Glutamatergic neuron (in vitro differentiated cells): ENCODE measurements around the gene SLC36A4. TPM values are rescaled to one million over a fixed set of nuclear protein-coding genes. Genes with fewer than 3 reads are reported as not detected.

ENCODE experiments used
- DNase-seq: peaks from one replicate; pipeline ENCODE4 v3.0.0; 2022
- H3K27ac Mint-ChIP-seq: one replicate; pipeline ENCODE4 v1.8.0; 2020; ENCODE audit warnings: mild to moderate bottlenecking, mixed read lengths, inconsistent platforms; ENCODE audit not compliant: unreplicated experiment
- H3K27me3 Mint-ChIP-seq: one replicate; pipeline ENCODE4 v1.8.0; 2020; ENCODE audit warnings: mild to moderate bottlenecking, moderate library complexity, mixed read lengths, inconsistent platforms; ENCODE audit not compliant: unreplicated experiment
- H3K36me3 Mint-ChIP-seq: one replicate; pipeline ENCODE4 v1.8.0; 2020; ENCODE audit warnings: mild to moderate bottlenecking, mixed read lengths, inconsistent platforms; ENCODE audit not compliant: unreplicated experiment
- H3K4me1 Mint-ChIP-seq: one replicate; pipeline ENCODE4 v1.8.0; 2020; ENCODE audit warnings: mild to moderate bottlenecking, low read depth, mixed read lengths, inconsistent platforms; ENCODE audit not compliant: unreplicated experiment
- H3K4me3 Mint-ChIP-seq: one replicate; pipeline ENCODE4 v1.8.0; 2020; ENCODE audit warnings: mild to moderate bottlenecking, mixed read lengths, inconsistent platforms; ENCODE audit not compliant: unreplicated experiment
- H3K9me3 Mint-ChIP-seq: one replicate; pipeline ENCODE4 v1.8.0; 2020; ENCODE audit warnings: mild to moderate bottlenecking, moderate library complexity, mixed read lengths, inconsistent platforms; ENCODE audit not compliant: unreplicated experiment
- CTCF ChIP-seq: fragments of 200-600 bp; sonication (generic); IDR thresholded peaks from one replicate; pipeline ENCODE4 v1.5.0; 2021; ENCODE audit not compliant: partially characterized antibody, unreplicated experiment
- total RNA-seq: library from RNA; stranded (reverse); fragmentation: NEBNext Ultra II Directional; extraction: Animal tissue kit (Norgen Biotek cat#: 25700); gene quantifications from one replicate; pipeline ENCODE4 v1.2.1, GENCODE V29; 2021; ENCODE audit not compliant: unreplicated experiment

SLC36A4 gene
- total RNA-seq, 1 donor from 2014 or later = 33.1 TPM

- H3K36me3 Mint-ChIP-seq = no peaks in the 10 kb centered on the region
Measured at GRCh38 chr11:93220078-93220477, 22.3 kb upstream of the SLC36A4 start.

GRCh38 chr11:93219440-93219839 is 21.6 kb upstream of the SLC36A4 start:
- no peak overlapping the region for H3K27ac Mint-ChIP-seq
- H3K4me3 Mint-ChIP-seq = no peak overlapping the region
- H3K9me3 Mint-ChIP-seq = no peaks in the 10 kb centered on the region
- TF ChIP-seq CTCF = no peak
- H3K27me3 Mint-ChIP-seq = no peaks in the 10 kb centered on the region
- no peaks in the 10 kb centered on the region for H3K36me3 Mint-ChIP-seq
- DNase-seq = no peak
- H3K4me1 Mint-ChIP-seq = peaks cover 10% of the 10 kb centered on the region

More at GRCh38 chr11:93220078-93220477, 22.3 kb upstream of the SLC36A4 start:
- no peak overlapping the region for H3K27ac Mint-ChIP-seq
- no peak for TF ChIP-seq CTCF
- H3K27me3 Mint-ChIP-seq = no peaks in the 10 kb centered on the region
- H3K4me1 Mint-ChIP-seq = peaks cover 10% of the 10 kb centered on the region
- no peak for DNase-seq
- no peak overlapping the region for H3K4me3 Mint-ChIP-seq
- no peaks in the 10 kb centered on the region for H3K9me3 Mint-ChIP-seq

- H3K4me3 Mint-ChIP-seq = no peak overlapping the region
- H3K9me3 Mint-ChIP-seq = no peaks in the 10 kb centered on the region
- no peak for TF ChIP-seq CTCF
- DNase-seq = no peak
- peaks cover 10% of the 10 kb centered on the region for H3K4me1 Mint-ChIP-seq
- H3K27me3 Mint-ChIP-seq = no peaks in the 10 kb centered on the region
- no peaks in the 10 kb centered on the region for H3K36me3 Mint-ChIP-seq
- H3K27ac Mint-ChIP-seq = no peak overlapping the region
Measured at GRCh38 chr11:93216511-93217101, 18.8 kb upstream of the SLC36A4 start.

- H3K4me1 Mint-ChIP-seq = peaks cover 10% of the 10 kb centered on the region
- H3K27ac Mint-ChIP-seq = no peak overlapping the region
- peaks cover 4% of the 10 kb centered on the region for H3K9me3 Mint-ChIP-seq
- H3K36me3 Mint-ChIP-seq = peaks cover 4% of the 10 kb centered on the region
- no peak overlapping the region for H3K4me3 Mint-ChIP-seq
- DNase-seq = no peak
- no peak for TF ChIP-seq CTCF
- no peaks in the 10 kb centered on the region for H3K27me3 Mint-ChIP-seq
Measured at GRCh38 chr11:93213622-93214021, 15.8 kb upstream of the SLC36A4 start.

GRCh38 chr11:93212094-93212493 is 14.3 kb upstream of the SLC36A4 start:
- Mint-ChIP-seq H3K27ac (no peak overlapping the region), H3K9me3 (peaks cover 6% of the 10 kb centered on the region), H3K36me3 (peaks cover 17% of the 10 kb centered on the region), H3K4me1 (peaks cover 9% of the 10 kb centered on the region), H3K27me3 (no peaks in the 10 kb centered on the region), H3K4me3 (no peak overlapping the region)
- no peak for TF ChIP-seq CTCF
- DNase-seq = no peak
